Cerebellar cortex (tissue), 1 donor: ENCODE data around the gene PFKFB1.

Source experiments
- DNase-seq: peaks from one replicate; pipeline ENCODE4 v3.0.0-alpha.2; 2015; ENCODE audit warnings: low spot score

PFKFB1 gene

DNA sequence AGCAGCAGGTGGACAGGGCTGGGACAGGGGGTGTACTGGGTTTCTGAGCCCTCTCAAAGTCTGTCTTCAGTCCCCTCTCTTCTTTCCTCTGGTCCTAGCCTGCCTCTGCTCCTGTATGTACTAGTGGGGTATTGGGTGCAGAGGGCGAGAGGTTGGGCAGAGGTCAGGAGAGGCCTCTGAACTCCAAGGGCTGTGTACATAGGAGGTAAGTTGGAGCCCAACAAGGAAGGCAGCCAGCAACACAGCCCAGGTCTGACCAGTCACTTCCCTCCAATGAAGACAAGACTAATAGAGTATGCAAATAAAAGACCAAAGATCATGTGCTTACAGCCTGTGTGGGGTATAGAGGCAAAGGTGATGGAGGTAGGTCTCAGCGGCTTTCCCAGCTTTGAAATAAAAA is at the start of gene PFKFB1:
TSS of gene PFKFB1 (minus strand) at position 90 of the 400 bp plus-strand sequence. CDS start 181 bp downstream, outside the sequence.
- no peak for DNase-seq

DNA sequence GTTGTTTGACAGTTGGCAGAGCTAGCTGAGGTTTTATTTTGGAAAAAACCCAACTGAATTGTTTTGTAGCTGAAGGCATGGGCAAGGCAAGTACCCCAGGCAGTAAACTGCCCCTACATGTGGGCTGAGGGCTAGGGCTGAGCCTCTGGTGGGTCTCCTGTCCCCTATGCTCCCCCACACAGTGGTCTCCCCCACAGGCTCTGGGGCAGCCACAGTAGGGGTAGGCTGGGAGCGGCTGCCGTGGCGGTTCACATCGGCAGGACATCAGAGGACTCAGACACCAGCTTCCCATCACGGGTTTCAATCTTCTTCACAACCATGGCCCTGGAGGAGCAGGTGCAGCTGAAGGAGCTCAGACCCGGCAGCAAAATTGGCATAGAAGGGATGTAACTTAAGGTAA is 47.5 kb upstream of the PFKFB1 start:
- DNase-seq, result no peak

DNA sequence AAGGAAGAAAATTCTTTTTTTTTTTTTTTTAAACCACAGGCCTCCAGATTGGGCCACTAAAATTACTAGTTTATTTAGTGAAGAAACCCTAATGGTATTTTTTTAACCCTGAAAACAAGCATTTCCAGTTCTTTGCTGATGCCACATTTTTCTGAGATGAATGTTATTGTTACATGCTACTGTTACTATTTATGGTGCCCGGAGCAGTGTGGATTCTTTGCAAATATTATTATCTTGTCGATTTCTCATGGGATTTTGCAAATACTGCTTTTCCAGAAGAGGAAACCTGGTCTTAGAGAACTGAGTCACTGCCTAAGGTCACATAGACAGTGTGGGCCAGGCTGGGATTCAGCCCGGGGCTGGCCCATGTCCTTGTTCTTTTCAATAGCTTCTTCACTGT is 45.5 kb upstream of the PFKFB1 start:
- DNase-seq, result no peak

DNA sequence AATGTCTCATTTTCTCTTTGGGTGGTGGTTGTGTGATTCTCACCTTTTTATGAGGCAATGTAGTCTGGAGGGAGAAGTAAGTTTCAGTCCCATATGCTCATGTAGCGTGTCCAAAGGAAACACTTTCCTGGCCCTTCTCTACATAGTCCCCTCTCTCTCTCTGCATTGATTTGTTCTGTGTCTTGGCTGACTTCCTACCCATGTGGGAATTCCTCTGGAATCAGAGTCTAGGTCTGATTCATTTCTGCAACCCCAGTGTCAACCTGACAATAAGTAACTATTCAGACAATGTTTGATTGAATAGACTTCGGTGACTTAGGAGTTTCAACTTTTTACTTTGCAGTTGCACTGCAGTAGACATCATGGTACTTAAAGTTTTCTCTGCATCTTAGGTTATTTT is 39.4 kb upstream of the PFKFB1 start:
- DNase-seq, result no peak

DNA sequence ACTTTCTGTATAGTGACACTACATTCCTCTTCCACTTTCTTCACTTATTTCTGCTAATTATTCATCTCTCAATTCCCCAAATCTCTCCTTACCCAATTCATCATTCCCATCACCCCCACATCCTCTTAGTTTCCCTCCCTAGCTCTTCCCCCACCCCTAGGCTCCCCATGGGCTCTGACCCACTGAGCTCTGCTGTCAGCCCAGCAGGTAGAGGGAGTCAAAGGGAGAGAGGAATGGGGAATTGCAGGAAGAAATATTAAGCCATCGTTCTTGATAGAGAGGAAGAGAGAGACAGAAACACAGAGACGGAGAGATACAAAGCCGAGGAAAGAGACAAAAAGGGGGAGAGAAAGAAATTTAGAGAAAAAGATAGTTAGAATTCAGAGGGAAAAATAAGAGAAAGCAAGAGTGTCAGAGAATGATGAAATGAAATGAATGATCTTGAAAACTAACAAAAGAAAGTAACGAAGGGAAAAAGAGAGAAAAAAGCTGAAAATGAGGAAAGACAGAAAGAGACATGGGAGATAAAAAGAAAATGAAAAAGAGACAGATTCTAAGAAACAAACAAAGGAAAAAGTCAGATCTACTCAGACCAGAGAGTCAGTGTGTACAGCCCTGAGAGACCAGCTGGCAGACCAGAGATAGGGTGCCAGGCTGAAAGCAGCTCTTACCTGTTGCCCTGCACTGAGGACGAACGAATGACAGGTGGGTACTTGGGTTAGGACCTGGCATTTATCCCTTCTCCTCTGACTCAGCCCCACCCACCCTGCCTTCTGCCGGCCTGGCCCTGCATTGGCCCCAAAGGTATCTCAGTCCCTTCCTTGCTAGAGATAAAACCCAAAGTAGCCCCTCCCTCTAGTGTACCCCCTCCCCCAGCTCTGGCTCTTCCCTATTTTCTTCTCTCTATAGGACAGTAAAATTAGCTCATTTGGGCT is 36.5 kb upstream of the PFKFB1 start, which contains the start of gene ALAS2:
TSS of gene ALAS2 (minus strand) at position 707 of the 935 bp plus-strand sequence. CDS start 4,977 bp downstream, outside the sequence.
- DNase-seq, result no peak

DNA sequence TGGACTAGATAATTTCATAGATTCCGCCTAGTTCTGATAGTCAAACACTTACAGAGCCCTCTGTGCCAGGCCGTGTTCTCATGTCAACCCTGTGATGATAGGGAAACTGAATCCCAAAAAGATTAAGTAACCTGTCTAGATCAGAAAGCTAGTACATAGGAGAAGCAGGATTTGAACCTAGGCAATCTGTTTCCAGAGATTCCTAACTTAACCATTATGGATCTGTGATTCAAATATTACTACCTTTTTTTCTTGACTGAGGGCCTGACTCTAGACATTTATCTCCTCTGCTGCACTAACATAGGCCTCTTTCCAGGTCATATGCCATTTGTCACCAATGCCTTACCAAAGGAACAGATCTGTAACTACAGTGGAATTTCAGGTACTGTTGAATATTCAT is 35.3 kb upstream of the PFKFB1 start:
- DNase-seq, result no peak

DNA sequence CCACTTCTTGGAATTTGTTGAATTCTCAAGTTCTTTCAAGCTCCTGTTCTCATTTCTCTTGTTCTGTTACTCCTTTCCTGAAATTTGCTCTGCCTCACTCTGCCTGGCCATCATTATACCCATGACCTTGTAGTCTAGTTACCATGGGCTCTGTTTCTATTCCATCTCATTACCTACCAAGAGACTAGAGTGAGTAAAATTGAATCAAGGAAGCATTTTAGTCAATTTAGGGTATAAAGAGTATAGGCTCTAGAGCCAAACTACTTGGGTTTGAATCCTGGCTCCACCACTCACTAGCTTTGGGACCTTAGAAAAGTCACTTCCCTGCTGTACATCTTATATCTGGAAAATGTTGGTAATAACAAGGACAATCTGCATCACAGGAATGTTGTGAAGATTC is 34.6 kb upstream of the PFKFB1 start:
- no peak for DNase-seq

DNA sequence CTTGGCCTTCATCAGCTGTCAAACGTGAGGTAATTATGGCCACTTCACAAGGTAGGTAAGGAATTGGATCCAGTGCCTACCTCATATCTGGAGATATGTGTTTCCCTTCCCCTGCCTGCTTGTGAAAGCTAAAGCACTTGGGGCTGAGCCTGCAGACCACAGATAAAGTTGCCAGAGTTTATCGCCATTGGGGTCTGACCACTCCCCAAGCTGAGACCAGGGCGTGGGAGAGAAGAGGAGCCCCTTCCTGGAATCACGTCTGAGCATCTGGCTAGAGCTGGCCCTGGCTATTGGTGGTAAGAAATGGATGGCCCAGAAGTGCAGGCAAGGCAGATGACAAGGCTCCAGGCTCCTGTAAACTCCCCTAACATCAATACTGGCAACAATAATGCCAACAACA is 34.1 kb upstream of the PFKFB1 start:
- DNase-seq, result no peak

DNA sequence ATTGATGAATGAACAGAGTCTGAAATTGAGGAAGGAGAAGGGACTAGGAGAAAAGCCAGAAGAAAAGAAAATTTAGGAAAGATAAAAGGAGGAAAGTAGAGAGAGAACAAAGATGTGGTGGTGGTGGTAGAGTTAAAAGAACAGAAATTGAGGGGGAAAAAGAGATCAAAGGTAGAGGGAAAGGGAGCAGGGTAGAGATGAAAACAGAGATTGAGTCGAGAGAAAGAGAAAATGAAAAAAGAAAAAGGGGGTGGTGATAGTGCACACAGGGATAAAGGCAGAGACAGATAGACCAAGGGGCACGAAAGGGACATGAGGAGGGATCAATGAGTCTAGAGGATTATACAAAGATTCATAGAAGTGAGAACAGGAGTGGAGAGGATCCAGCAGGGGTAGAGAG is 32.9 kb upstream of the PFKFB1 start:
- no peak for DNase-seq

DNA sequence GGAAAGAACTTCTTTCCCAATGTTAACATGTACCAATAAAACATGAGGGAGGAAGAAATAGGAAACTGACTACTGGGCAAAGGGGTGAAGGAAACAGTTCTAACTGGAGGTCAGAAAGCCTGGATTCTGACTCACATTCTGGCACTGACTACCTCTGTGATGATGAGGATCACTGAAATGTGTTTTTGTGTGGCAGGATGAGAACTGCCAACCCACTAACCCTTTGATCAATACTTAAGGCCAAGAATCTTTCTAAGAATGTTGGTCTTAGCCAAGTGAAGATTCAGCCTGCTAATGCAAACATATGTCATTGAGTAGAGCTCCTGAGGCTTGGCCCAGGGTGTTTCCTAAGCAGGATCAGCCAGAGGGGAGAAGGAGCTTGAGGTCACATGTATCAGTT is 32.2 kb upstream of the PFKFB1 start:
- DNase-seq, result no peak

DNA sequence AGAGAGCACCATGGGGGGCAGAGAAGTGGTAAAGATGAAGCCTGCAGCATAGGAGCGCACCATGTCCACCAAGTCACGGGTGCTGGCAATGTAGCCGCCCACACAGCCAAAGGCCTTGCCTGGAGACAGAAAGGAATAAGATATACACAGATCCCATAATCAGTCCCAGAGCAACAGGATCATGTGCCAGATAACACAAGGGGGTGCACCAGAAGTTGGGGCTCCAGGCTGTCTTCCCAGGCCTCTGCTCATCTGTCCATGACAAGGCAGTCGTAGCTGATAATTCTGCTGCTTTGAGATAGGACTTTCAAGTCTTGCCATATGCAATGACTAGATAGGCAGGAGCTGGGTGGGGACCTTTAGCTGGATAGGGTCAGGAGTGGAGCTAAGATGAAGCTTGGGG is 20.9 kb upstream of the PFKFB1 start:
- DNase-seq, result no peak

DNA sequence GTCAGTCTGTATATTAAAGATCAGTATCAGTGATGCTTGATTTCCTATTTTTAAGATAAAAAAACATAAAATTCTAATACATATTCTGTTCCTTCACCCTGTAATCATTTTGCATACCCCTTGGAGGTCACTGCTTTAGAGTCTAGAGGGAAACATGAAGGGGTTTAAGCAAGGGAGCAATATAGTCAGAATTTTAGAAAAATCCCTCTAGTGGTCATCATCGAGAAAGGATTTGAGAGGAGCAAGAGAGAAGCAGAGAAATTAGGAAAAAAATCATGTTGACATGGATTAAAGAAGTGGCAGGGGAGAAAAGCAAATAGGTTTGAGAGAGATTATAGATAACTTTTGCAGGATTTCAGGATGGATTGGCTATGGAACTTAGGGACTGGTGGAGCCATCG is 17.3 kb upstream of the PFKFB1 start:
- DNase-seq, result no peak

DNA sequence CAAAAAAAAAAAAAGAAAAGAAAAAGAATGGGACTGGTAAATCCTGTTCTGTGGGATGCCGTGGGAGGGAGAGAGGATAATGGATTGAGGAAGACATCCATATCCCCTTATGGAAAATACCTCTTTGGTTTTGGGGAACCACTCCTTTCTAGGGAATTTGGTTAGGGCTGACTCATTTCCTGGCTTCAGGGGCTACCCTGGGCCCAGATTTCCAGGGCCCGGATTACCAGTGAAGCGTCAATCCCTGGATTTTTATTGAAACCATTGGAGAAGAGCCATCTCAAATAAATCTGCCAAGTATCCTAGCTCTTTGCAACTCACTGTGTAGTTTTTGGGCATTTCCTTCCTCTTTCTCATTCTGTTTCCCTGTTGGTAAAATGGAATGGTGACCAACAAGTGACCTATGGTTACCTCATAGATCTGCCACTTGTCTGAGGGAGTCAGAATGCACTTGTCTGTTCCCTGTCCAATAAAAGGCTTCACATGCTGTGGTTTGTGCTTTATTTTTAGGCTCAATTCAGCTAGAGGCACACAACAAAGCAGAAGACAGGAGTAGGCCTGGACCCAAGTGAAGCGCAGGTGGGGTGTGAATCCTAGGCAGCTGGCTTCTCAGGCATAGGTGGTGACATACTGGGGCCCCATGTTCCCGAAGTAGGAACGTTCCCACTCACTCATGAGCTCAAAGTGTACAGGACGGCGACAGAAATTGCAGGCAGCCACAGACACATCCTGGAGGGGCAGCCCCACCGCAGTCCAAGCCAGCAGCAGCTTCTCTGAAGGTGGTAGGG is 14.8 kb upstream of the PFKFB1 start:
- DNase-seq, result no peak

DNA sequence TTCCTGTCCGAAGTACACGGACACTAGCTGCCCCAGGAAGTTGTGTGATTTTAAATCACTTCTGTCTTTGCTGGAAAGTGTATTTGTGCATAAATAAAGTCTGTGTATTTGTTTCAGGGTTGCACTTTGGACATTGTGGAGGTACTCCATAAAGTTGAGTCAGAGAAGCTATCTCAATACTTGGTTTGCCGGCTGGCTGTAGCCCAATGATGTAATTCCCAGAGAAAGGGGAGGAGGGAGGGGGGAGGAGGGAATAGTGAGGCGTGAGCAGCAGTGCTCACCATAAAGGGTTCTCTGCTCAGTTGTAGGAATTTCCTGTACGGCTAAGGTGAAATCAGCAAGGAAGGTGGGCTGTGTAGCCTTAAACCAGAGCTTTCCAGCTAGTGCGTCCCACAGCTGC is 13.7 kb upstream of the PFKFB1 start:
- DNase-seq, result no peak

DNA sequence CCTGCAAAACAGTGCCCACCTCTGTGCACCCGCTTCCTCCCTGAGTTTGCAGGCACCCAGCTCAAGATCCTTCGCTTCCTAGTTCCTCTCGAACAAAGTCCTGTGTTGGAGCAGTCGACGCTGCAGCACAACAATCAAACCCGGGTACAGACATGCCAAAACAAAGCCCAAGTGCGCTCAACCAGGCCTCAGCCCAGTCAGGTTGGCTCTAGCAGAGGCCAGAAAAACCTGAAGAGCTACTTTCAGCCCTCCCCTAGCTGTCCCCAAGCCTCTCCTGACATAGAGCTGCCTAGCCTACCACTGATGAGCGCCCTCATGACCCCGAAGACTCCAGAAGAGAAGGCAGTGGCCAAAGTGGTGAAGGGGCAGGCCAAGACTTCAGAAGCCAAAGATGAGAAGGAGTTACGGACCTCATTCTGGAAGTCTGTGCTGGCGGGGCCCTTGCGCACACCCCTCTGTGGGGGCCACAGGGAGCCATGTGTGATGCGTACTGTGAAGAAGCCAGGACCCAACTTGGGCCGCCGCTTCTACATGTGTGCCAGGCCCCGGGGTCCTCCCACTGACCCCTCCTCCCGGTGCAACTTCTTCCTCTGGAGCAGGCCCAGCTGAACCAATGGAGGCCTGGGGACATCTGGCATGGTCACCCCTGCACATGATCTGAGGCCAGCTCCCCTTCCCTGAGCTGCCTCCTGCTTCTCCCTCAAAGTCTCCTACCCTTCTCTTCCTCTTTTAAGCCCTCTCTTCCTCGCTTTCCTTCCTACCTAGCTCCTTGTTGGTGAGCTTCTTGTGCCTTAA is 13.0 kb upstream of the PFKFB1 start:
- no peak for DNase-seq

DNA sequence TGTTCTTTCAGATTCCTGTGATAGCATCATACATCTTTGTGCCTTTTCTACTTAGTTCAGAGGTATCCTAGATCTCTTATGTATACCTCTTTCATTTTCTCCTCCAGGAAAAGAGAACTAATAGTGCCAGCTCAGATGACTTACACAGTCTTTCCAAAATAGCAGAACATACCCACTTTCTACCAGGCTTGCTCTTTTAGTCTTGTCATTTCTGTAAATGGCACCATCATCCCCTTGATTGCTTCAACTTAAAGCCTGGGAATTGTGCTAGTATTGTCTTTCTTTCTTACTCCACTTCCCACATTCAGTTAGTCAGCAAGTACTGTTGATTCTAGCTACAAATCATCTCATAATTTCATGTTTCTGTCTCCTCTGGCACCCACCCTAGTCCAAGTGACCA is 11.3 kb upstream of the PFKFB1 start:
- DNase-seq, result no peak

DNA sequence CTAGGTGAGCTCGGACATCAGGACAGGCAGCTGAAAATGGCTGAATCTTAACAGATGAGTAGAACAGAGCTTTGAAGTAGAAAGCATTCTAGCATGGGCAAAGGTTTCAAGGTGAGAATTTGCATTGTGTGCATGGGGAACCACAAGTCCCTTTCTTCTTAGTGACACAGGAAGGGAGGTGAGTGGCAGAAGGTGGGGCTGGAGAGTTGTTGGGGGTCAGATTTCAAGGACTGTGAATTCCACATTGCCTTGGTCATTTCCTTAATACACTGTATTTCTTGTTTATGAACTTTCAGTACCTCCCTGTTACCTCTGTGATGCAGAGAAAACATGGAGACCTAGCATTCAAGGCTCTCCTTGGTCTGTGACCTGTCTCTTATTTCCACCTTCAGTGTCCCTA is 10.2 kb upstream of the PFKFB1 start:
- DNase-seq, result no peak

DNA sequence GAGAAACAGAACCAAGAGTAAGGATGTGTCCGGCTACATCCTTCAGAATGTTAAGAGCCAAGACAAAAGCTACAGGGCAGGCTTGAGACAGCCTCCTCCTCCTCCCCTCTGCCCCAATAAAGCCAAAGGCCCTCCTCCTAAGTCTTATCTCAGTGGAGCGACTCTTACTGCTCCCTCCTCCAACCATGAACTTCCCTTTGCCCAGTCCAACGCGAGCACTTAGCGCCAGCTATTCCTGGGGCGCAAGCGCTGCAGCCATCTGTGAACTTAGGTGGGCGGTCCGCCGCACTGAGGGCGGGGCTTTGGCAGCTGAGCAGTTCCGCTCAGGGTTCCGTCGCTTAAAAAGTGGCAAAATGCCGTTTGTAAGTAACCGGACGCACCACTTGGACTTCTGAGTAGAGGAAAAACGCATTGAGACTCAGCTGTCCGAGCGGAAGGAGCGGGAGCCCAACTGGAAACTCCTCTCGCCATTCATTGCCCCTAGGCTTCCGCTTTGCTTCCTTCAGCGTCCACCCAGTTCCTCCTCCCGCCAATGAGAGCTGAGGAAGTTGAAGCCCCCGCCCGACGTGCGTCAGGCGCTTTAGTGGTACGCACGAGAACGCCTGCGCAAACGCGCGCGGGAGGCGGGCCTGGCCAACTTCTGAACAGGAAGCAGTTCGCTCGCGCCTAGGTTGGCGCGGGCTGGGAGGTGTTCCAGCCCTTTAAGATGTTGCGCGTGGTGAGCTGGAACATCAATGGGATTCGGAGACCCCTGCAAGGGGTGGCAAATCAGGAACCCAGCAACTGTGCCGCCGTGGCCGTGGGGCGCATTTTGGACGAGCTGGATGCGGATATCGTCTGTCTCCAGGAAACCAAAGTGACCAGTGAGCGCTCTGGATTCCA is 6.0 kb upstream of the PFKFB1 start, which contains the start of gene APEX2:
TSS of gene APEX2 (plus strand) at position 647 of the 882 bp plus-strand sequence. CDS start at position 707, 60 bp downstream.
- DNase-seq, result peak; percentile 93

DNA sequence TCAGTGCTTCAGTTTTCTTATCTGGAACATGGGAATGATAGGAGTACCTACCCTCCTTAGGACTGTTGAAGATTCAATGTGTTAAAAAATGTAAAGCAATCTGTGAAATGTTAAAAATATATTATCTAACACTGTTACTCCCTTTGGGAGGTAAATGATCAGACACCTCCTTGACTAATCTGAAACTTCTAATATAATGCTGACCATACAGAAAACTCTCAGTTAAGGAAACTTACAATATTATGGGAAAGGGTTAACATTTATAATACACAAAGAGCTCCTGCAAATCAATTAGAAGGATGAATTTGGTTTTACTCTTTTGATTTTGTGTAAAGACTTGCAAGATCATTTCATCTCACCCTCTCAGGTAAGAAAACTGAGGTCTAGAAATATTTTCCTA is 1.6 kb upstream of the PFKFB1 start:
- no peak for DNase-seq

DNA sequence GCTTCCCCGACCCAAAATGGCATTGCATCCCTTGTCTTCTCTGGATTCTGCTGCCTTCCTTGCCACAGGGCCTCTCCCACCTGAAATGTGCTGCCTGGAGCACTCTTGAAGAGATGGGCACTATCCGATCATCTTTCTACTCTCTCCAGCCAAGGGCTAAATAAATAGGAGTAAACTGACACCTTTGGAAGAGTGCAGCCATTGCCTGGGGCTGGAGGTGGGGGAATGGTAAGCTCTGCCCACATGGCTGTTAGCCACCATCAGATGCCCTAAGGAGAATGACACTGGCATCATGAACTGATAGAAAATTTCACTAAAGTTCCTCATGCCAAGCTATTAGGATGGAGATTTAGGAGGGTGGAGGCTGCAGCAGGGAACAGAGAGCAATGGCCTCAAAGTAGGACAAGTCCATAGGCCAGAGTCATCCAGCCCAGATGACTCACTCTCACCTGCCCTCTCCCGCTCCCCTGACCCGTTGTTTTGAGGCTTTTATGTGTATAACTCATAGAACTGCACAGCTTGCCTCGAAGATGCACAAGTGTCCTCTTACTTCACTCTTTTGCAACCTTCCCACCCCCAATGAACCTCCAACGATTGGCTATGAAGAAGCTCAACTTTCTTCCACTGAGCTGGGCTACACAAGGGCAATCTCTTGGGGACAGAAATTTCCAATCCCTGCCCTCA is 822 bp upstream of the PFKFB1 start:
- no peak for DNase-seq
